Stimulated activated naive B cell treated with anti-CD40 and anti-IgM and Interleukin-4, amounts not matched to agents 10 μg/mL and 1 μg/mL and 100 μg/mL, for 72 hours (primary cell): ENCODE data around the gene TENM3.

ENCODE experiments used
- ATAC-seq, 2 donors: fragments of 150-1000 bp; cut with Tn5 transposase; replicated peaks; 2 replicates each; pipeline ENCODE4 v1.10.0; 2021; ENCODE audit warnings: moderate library complexity in 1 of 2
- DNase-seq: peaks from one replicate; pipeline ENCODE4 v3.0.0; 2021
- H3K27ac Mint-ChIP-seq: one replicate; pipeline ENCODE4 v1.8.0; 2022; ENCODE audit warnings: mild to moderate bottlenecking, mixed read lengths
- H3K27me3 Mint-ChIP-seq, 2 donors: one replicate each; pipeline ENCODE4 v1.8.0; 2022; ENCODE audit warnings: mixed read lengths in 2 of 2
- H3K36me3 Mint-ChIP-seq, 2 donors: one replicate each; pipeline ENCODE4 v1.8.0; 2022; ENCODE audit warnings: mixed read lengths in 2 of 2, mild to moderate bottlenecking in 1 of 2
- H3K4me1 Mint-ChIP-seq, 2 donors: one replicate each; pipeline ENCODE4 v1.8.0; 2022; ENCODE audit warnings: mixed read lengths in 2 of 2, mild to moderate bottlenecking in 1 of 2
- H3K4me3 Mint-ChIP-seq, 2 donors: one replicate each; pipeline ENCODE4 v1.8.0; 2022; ENCODE audit warnings: mild to moderate bottlenecking in 2 of 2, mixed read lengths in 2 of 2, moderate library complexity in 1 of 2
- H3K9me3 Mint-ChIP-seq, 2 donors: one replicate each; pipeline ENCODE4 v1.8.0; 2022; ENCODE audit warnings: mixed read lengths in 2 of 2, mild to moderate bottlenecking in 1 of 2

The TENM3 gene

GRCh38 chr4:182448281-182449151 lies 205.3 kb downstream of the TENM3 start:
- H3K4me1 Mint-ChIP-seq, result peaks cover 12 to 30% of the 10 kb centered on the region in 2 donors
- peak; percentile 2 for DNase-seq
- H3K9me3 Mint-ChIP-seq, result peaks cover 0 to 1% of the 10 kb centered on the region in 2 donors
- peaks cover 47 to 77% of the 10 kb centered on the region in 2 donors for H3K27me3 Mint-ChIP-seq
- H3K36me3 Mint-ChIP-seq, result no peaks in the 10 kb centered on the region
- H3K27ac Mint-ChIP-seq, result no peak overlapping the region
- peak overlapping the region; percentile 82 for H3K4me3 Mint-ChIP-seq
- peak; percentile 92 to 96 for ATAC-seq

GRCh38 chr4:182449186-182449929 lies 206.2 kb downstream of the TENM3 start:
- no peaks in the 10 kb centered on the region for H3K36me3 Mint-ChIP-seq
- ATAC-seq (no peak), DNase-seq (no peak)
- peaks cover 45 to 74% of the 10 kb centered on the region in 2 donors for H3K27me3 Mint-ChIP-seq
- peak overlapping the region; percentile 67 to 75 for H3K4me3 Mint-ChIP-seq
- peaks cover 12 to 30% of the 10 kb centered on the region in 2 donors for H3K4me1 Mint-ChIP-seq
- peaks cover 0 to 1% of the 10 kb centered on the region in 2 donors for H3K9me3 Mint-ChIP-seq
- H3K27ac Mint-ChIP-seq, result no peak overlapping the region

- DNase-seq (no peak), ATAC-seq (no peak)
- peaks cover 12 to 30% of the 10 kb centered on the region in 2 donors for H3K4me1 Mint-ChIP-seq
- no peaks in the 10 kb centered on the region for H3K36me3 Mint-ChIP-seq
- peaks cover 0 to 1% of the 10 kb centered on the region in 2 donors for H3K9me3 Mint-ChIP-seq
- H3K27ac Mint-ChIP-seq, result no peak overlapping the region
- H3K27me3 Mint-ChIP-seq, result peaks cover 45 to 70% of the 10 kb centered on the region in 2 donors
- no peak overlapping the region for H3K4me3 Mint-ChIP-seq
Observed at GRCh38 chr4:182449930-182450439, 206.8 kb downstream of the TENM3 start.

GRCh38 chr4:182451441-182451840 lies 208.2 kb downstream of the TENM3 start:
- ATAC-seq (no peak), DNase-seq (no peak)
- H3K36me3 Mint-ChIP-seq, result no peaks in the 10 kb centered on the region
- H3K27ac Mint-ChIP-seq, result no peak overlapping the region
- no peak overlapping the region for H3K4me3 Mint-ChIP-seq
- peaks cover 43 to 67% of the 10 kb centered on the region in 2 donors for H3K27me3 Mint-ChIP-seq
- peaks cover 0 to 1% of the 10 kb centered on the region in 2 donors for H3K9me3 Mint-ChIP-seq
- peaks cover 12 to 30% of the 10 kb centered on the region in 2 donors for H3K4me1 Mint-ChIP-seq

- Mint-ChIP-seq H3K27ac (no peak overlapping the region), H3K27me3 (peaks cover 21 to 45% of the 10 kb centered on the region in 2 donors), H3K4me3 (no peak overlapping the region), H3K4me1 (peaks cover 7 to 17% of the 10 kb centered on the region in 2 donors), H3K9me3 (no peaks in the 10 kb centered on the region), H3K36me3 (no peaks in the 10 kb centered on the region)
- ATAC-seq (no peak), DNase-seq (no peak)
Observed at GRCh38 chr4:182453830-182454229, 210.6 kb downstream of the TENM3 start.

- no peak for ATAC-seq
- Mint-ChIP-seq H3K4me1 (peaks cover 3 to 11% of the 10 kb centered on the region in 2 donors), H3K27me3 (peaks cover 16 to 39% of the 10 kb centered on the region in 2 donors), H3K4me3 (no peak overlapping the region), H3K36me3 (no peaks in the 10 kb centered on the region), H3K27ac (no peak overlapping the region), H3K9me3 (no peaks in the 10 kb centered on the region)
- DNase-seq, result no peak
Observed at GRCh38 chr4:182454440-182455013, 211.3 kb downstream of the TENM3 start.

GRCh38 chr4:182465114-182465513 lies 221.9 kb downstream of the TENM3 start:
- DNase-seq (no peak), ATAC-seq (no peak)
- Mint-ChIP-seq H3K27me3 (peaks cover 4 to 6% of the 10 kb centered on the region in 2 donors), H3K4me1 (no peaks in the 10 kb centered on the region), H3K36me3 (no peaks in the 10 kb centered on the region), H3K4me3 (no peak overlapping the region), H3K9me3 (no peaks in the 10 kb centered on the region), H3K27ac (no peak overlapping the region)

- Mint-ChIP-seq H3K4me1 (no peaks in the 10 kb centered on the region), H3K27ac (no peak overlapping the region), H3K9me3 (no peaks in the 10 kb centered on the region), H3K27me3 (peaks cover 5 to 6% of the 10 kb centered on the region in 2 donors), H3K36me3 (no peaks in the 10 kb centered on the region), H3K4me3 (no peak overlapping the region)
- DNase-seq, result no peak
- no peak for ATAC-seq
Observed at GRCh38 chr4:182465979-182466378, 222.8 kb downstream of the TENM3 start.

GRCh38 chr4:182470215-182470614 lies 227.0 kb downstream of the TENM3 start:
- DNase-seq (no peak), ATAC-seq (no peak)
- Mint-ChIP-seq H3K4me3 (no peak overlapping the region), H3K27ac (no peak overlapping the region), H3K36me3 (no peaks in the 10 kb centered on the region), H3K9me3 (peaks cover 0 to 1% of the 10 kb centered on the region in 2 donors), H3K27me3 (peaks cover 0 to 5% of the 10 kb centered on the region in 2 donors), H3K4me1 (no peaks in the 10 kb centered on the region)

GRCh38 chr4:182475539-182475938 lies 232.3 kb downstream of the TENM3 start:
- Mint-ChIP-seq H3K4me3 (no peak overlapping the region), H3K4me1 (no peaks in the 10 kb centered on the region), H3K9me3 (peaks cover 0 to 1% of the 10 kb centered on the region in 2 donors), H3K27ac (no peak overlapping the region), H3K36me3 (no peaks in the 10 kb centered on the region), H3K27me3 (no peaks in the 10 kb centered on the region)
- ATAC-seq (no peak), DNase-seq (no peak)

GRCh38 chr4:182478475-182478874 lies 235.3 kb downstream of the TENM3 start:
- Mint-ChIP-seq H3K4me3 (no peak overlapping the region), H3K27ac (no peak overlapping the region), H3K27me3 (no peaks in the 10 kb centered on the region), H3K36me3 (no peaks in the 10 kb centered on the region), H3K4me1 (no peaks in the 10 kb centered on the region), H3K9me3 (no peaks in the 10 kb centered on the region)
- peak; percentile 69 to 76 for ATAC-seq
- no peak for DNase-seq

- DNase-seq, result no peak
- Mint-ChIP-seq H3K4me1 (no peaks in the 10 kb centered on the region), H3K27me3 (peaks cover 4 to 6% of the 10 kb centered on the region in 2 donors), H3K36me3 (no peaks in the 10 kb centered on the region), H3K27ac (no peak overlapping the region), H3K4me3 (no peak overlapping the region), H3K9me3 (peaks cover 0 to 4% of the 10 kb centered on the region in 2 donors)
- no peak for ATAC-seq
Observed at GRCh38 chr4:182483685-182484084, 240.5 kb downstream of the TENM3 start.

GRCh38 chr4:182486881-182487280 lies 243.7 kb downstream of the TENM3 start:
- no peaks in the 10 kb centered on the region for H3K4me1 Mint-ChIP-seq
- H3K36me3 Mint-ChIP-seq, result no peaks in the 10 kb centered on the region
- H3K27ac Mint-ChIP-seq, result no peak overlapping the region
- DNase-seq (no peak), ATAC-seq (no peak)
- H3K27me3 Mint-ChIP-seq, result peaks cover 4 to 12% of the 10 kb centered on the region in 2 donors
- H3K4me3 Mint-ChIP-seq, result no peak overlapping the region
- H3K9me3 Mint-ChIP-seq, result peaks cover 0 to 4% of the 10 kb centered on the region in 2 donors

GRCh38 chr4:182488896-182489295 lies 245.7 kb downstream of the TENM3 start:
- ATAC-seq, result no peak
- peaks cover 0 to 4% of the 10 kb centered on the region in 2 donors for H3K9me3 Mint-ChIP-seq
- no peak overlapping the region for H3K27ac Mint-ChIP-seq
- no peaks in the 10 kb centered on the region for H3K36me3 Mint-ChIP-seq
- H3K4me1 Mint-ChIP-seq, result peaks cover 0 to 4% of the 10 kb centered on the region in 2 donors
- no peak for DNase-seq
- no peak overlapping the region for H3K4me3 Mint-ChIP-seq
- peaks cover 4 to 12% of the 10 kb centered on the region in 2 donors for H3K27me3 Mint-ChIP-seq
